Activated T-helper 1 cell treated with Interleukin-2 at 50 U/mL for 16 hours (primary cell): ENCODE data around the gene GPR137.

Source experiments
- DNase-seq: peaks from one replicate; pipeline ENCODE4 v3.0.0-alpha.2; 2020; ENCODE audit warnings: low read depth

GPR137 gene

DNA sequence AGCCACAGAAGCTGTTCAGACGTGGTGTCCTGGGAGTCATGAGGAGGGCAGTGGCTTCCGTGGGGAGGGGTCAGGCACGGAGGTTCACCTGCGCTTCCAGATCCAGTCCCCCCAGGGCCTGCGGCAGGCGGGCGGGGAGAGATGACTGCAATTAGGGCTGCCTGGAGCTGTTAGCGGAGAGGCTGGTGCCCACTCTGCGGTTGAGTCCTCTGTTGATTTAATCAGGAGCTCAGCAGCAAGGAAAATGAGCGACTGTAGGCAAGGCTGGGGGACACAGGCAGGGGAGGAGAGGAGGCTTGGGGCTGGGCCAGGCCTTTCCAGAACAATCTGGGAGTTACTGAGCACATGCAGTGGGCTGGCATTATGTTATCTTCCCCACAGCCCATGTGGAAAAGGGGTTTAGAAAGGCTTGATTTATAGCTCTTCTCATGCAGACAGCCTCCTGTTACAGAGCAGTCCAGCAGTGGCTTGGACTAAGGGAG is 21.2 kb upstream of the GPR137 start:
- DNase-seq, result no peak

DNA sequence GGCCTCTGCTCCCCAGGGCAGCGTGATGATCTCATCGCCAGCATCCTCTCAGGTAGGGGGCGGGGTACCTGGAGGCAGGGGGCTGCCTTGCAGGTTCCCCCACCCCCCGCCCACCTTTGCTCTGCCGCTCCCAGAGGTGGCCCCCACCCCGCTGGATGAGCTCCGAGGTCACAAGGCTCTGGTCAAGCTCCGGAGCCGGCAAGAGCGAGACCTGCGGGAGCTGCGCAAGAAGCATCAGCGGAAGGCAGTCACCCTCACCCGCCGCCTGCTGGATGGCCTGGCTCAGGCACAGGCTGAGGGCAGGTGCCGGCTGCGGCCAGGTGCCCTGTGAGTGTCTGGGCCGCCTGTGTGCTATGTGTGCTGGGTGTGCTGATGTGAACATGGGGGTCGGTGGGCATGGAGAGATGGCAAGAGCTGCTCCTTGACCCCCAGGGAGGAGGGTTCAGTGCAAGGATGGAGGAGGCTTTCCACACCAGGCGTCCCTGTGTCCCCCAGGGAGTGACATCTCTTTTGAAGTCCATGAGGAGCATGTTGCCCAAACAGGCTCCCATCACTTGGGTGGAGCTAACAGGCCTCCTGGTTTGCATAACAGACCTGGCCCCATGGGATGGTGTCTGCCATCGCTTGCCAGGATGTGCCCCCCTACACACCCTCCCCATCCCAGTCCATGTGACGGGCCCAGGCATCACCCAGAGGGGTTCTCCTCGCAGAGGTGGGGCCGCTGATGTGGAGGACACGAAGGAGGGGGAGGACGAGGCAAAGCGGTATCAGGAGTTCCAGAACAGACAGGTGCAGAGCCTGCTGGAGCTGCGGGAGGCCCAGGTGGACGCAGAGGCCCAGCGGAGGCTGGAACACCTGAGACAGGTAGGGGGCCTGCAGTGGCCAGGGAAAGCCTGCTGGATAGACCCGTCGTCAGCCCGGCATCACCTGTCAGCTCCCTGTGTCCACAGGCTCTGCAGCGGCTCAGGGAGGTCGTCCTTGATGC is 20.2 kb upstream of the GPR137 start:
- DNase-seq, result no peak

DNA sequence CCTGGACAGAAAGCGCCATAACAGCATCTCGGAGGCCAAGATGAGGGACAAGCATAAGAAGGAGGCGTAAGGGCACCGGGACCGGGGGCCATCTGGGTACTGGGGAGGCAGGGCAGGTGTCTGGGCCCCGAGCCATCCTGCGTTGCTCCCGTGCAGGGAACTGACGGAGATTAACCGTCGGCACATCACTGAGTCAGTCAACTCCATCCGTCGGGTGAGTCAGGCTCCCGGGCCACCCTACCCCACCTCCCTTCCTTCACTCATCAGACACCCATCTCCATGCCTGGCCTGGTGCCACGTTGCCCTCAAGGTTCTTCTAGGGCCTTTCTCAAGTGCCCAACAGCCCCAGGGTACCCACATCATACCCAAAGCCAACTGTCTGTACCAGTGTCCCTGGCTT is 19.3 kb upstream of the GPR137 start:
- no peak for DNase-seq

DNA sequence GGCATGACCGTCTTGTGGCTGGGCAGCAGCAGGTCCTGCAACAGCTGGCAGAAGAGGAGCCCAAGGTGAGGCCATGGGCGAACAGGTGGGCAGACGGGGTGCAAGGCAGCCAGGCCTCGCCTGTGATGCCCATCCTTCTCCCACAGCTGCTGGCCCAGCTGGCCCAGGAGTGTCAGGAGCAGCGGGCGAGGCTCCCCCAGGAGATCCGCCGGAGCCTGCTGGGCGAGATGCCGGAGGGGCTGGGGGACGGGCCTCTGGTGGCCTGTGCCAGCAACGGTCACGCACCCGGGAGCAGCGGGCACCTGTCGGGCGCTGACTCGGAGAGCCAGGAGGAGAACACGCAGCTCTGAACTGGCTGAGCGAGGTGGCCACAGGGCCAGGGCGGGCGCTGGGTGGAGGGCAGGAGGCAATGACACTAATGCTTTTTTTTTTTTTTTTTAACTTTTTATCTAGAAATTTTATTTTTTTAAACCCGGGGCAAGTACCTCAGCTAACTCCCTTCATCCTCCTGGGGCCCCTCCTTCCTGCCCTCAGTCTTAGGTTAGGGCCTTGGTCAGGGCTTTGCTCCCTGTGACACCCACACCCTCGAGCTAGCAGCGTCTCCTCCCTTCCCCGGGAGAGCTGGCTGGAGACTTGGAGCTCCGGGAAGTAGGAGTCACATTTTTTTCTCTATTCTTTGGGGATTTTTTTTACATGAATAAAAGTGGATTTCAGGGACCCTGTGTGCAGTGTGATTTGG is 18.3 kb upstream of the GPR137 start:
- DNase-seq, result no peak

DNA sequence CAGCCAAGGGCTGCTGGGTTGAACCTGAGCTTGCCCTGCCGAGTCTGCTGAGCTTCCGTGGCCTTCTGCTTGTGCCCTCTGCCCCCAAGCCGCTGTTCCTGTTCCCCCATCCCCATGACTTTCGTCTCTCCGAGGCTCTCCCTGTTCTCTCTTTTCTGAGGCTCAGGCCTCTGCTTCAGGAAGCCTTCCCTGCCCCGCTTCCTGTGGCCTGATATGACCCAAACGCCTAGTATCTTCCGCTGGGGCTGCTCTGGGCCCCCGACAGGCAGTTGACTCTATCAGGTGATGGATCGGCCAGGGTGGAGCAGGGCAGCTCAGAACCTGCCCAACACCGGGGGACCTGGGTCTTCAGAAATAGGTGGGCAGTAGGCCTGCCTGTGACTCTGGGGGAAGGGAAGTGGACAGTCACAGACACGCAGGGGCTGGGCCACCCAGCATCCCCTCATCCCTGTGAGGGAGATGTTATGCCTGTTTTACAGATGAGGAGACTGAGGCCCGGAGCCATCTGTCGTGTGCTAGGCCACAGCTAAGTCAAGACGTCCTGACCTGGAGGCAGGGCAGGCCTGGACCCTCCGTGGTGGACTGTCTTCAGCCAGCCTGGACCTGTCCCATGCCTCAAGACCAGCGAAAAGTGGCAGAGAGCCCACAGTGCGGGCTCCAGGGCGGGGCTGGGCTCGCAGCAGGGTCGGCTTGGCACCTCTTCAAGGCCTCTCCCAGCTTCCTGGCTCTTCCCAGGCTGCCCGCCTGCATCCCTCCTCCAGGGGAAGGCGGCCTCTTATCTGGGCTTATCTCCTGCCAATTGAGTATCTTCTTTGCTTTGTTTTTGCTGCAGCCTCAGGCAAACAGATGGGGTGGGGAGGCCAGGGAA is 17.4 kb upstream of the GPR137 start:
- no peak for DNase-seq

DNA sequence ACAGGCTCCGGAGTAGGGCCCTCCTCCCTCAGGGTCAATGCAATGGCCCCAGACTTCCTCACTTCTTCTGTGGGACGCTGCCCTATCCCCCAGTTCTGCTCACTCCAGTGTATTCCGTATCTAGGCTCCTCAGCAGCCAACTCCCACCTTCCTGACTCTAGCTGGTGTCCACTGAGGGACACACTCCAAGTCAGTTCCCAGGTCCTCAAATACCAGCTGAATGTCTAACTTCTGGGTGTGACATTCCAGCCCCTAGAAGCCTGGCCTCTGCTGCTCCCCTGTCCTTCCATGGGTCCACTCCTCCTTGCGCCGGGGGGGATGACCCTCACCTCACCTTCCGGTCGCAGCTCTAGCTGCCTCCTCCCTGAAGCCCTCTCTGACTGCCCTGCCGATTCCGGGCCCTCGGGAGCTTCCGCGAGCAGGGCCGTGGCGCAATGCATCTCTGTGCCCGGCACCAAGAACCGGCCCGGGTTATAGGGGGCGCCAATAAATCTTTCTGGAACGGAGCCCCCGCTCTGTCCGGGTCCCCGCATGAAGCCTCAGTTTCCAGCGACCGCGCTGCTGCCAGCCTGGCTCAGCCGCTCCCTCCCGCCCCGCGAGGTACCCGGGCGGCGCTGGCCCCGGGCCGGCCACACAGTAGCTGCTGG is 16.6 kb upstream of the GPR137 start:
- no peak for DNase-seq

DNA sequence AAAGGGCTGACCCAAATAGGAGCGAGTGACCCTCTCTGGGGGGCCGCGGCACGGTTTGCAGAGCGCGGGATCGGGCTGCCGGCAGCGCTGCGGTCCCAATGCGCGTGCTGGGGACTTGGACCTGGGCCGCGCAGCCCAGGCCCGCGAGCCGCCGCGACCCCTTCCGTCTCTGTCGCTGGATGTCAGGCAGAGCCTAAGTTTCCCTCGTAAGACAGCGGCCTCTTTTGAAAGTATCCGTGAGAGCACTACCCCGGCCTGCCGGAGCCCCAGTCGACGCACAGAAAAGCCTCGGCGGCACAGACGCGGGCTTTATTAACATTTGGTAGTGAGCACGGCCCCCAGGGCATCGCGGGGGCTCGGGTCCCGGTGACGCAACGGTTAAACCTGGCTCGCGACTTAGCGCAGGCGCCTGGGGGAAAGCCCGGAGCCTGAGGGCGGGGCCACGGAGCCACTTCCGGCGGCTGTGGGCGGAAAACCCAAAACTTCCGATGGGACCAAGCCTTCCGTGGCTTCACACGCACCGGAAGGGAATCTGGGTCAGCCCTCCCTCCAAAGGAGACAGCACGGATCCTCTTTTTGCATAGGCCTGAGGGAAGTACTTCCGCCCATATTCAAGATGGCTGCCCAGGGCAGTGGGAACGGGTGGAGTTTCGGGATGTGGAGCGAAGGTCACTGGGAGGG is 16.0 kb upstream of the GPR137 start:
- peak; percentile 96 for DNase-seq

DNA sequence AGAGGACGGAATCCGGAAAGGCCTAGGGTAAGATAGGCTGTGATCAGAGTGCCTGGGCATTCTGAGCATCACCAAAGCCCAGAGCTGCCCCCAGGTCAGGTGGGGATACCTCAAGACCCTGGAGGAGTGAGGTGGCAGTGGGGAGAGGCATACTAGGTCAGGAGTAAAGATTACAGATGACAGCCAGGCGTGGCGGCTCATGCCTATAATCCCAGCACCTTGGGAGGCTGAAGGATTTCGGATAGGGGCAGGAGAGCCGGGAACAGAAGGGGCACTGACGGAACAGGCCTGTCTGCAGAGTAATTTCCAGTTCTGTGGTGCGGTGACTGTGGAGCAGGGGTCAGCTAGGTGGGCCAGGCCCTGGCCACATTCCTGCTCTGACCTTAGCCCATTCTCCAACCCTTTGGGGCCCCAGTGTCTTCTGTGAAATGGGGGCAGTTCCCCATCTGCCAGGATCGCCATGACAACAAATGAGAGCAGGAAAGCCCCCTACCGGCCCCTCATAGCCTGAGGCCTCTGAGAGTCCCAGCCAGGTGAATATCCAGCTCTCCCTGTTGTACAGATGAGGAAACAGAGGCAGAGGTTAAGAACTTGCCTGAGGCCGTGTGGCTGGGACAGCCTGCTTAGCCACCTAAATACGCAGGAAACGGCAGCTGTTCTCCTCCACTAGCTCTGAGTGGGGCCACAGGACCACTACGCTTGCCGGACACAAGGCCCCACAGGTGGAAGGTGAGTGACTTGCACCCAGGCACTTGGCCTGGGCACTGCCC is 10.4 kb upstream of the GPR137 start:
- no peak for DNase-seq

DNA sequence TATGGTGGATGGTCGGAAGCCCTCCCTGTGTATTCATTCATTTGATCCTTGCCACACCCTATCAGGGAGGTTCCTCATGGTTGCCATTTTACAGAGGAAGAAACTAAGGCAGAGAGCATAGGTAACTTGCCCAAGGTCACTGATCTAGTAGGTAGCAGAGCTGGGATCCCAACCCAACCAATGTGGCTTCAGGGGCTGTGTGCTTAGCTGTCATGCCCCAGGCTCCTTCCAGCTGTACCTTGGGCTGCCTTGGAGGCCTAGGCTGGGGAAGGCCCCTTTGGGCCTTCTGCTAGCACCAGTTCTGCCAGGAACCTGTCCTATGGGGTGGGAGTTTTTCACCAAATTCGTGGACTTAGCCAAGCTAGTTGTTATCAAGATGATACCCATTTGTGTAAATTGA is 9.8 kb upstream of the GPR137 start:
- no peak for DNase-seq

DNA sequence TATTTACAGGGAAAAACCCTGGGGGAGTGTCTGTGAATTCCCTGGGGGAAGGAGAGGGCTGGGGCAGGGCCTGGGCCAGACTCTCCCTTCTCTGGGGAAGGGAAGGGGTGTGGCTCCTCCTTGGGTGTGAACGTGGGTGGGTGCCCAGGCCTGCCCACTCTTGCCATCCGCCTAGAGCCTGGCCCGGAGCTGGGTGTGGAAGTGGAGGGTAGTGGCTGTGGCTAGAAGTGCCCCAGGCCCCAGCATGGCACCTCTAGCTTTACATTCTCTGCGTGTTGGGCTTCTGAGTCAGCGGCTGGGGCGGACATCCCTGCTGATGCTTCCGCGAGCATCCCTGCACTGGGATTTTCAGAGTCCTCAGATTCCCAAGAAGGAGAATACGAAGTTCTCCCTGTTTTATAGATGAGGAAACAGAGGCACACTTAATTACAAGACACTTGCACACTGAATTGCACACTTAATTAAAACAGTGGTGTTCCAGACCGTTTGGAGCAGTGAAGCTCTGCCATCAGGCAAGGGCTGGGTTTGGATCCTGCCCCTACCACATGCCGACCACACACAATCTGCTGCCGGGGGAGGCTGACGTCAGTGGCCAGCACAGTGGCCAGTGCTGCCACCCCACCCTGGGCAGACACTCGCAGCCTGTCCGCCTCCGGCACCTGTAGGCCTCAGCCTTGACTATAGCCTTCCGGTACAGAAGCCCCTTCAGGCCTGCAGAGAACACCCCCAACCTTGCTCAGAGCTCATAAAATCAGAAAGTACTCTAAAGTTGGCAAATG is 8.8 kb upstream of the GPR137 start:
- DNase-seq, result no peak

DNA sequence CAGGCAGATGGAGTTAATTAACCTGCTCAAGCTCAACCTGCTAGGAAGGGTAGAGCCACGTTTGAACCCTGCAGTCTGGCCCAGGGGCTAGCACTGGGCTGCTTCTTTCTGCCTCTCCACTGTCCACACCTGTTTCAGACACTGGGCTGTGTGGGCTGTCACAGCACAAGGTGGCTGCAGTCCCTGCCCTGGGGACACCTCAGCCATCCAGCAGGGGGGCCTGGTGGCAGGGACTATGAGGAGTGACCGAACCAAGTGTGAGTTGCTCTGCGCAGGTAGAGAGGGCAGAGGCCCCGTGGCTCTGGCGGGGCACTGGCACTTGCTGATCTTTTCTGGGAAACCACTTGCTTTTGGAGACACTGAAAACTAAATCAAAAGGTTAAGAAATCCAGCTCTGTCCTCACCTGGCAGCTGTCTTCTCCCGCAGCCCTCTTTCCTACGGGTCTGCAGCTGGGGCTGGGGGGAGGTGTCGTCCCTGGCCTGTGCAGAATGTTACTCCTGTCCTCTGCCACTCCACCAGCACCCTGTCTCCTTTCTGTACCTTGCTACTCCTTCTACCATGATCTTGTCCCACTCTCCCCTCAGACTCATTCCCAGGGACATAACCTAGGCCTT is 7.0 kb upstream of the GPR137 start:
- DNase-seq, result no peak

DNA sequence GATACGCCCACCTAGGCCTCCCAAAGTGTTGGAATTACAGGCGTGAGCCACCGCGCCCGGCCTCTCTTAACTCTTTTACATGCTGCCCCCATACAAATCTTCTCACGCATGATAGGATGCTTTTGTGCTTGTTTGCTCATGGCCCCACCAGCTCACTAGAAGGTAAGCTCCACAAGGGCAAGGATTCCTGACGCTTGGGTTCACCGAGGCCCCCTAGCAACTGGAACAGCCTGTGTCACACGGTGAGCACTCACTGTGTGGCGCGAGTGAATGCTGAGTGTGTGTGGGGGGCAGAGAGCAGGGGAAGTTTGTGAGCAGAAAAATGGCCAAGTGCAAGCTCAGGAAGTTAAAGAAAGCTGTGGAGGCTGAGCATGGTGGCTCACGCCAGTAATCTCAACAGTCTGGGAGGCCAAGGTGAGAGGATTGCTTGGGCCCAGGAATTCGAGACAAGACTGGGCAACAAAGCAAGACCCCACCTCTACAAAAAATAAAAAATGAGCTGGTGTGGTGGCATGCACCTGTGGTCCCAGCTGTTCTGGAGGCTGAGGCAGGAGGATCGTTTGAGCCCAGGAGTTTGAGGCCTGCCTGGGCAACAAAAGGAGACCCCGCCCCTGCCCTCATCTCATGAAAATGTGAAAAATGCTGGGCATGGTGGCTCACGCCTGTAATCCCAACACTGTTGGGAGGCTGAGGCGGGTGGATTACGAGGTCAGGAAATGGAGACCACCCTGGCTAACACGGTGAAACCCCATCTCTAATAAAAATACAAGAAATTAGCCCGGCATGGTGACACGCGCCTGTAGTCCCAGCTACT is 3.5 kb upstream of the GPR137 start:
- no peak for DNase-seq

DNA sequence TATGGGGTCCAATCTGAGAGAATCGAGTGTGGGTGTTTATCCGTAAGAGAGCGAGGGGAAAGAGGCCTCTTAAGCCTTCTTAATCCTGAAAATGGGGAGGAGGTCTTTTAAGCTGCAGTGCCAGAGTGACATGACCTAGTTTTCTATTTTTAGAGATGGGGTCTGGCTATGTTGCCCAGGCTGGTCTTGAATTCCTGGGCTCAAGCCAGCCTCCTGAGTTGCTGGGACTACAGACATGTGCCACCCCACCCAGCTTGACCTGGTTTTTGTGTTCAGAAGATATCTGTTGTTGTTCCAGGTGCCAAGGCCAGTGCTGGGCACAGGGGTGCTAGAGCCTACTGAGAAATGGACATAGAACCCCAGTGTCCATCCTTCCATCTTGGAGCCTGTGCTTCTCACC is 2.6 kb upstream of the GPR137 start:
- no peak for DNase-seq

DNA sequence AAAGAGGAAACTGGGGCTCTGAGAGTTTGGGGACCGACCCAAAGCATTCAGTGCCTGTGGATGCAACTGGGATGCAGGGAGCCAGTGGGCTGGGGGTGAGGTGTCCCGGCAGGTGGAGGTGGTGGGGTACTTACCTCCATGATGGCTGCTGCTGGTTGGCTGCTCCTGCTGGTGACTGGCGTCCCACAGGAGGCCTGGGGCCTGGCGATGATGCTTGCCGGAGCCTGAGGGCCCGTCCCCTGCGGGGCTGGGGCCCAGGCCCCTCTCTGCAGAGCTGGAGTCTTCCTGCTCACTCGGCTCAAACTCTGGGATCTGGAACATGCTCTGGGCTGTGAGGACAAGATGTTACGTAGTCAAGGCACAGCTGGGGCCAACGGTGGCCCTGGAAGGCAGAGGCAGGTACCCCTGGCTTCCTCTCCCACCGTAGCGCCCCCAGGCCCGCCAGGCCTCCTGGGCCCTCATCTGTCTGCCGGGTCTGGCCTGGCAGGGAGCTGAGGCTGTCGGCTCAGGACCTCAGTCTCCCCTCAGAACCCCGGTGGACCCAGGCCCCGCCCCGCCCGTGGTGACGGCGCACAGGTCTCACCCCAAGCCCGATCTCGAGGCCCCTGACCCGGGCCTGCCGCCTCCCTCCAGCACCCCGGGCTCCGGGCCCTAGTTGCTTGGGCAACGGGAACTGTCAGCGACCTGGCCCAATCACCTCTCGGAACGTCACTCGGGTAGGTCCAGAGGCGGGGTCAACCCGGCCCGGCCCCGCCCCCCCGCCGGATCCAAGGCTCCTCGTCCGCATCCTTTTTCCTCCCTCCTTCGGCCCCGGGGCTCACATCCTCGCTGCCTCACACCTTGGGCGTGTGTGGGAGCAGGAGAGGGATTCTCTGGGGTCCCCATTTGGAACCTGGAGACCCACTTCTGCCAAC is 1.3 kb upstream of the GPR137 start, which contains the start of gene BAD:
Gene BAD (minus strand): TSS at position 618 of the 914 bp plus-strand sequence. CDS start 297 bp downstream, at position 321.
- peak; percentile 88 for DNase-seq

DNA sequence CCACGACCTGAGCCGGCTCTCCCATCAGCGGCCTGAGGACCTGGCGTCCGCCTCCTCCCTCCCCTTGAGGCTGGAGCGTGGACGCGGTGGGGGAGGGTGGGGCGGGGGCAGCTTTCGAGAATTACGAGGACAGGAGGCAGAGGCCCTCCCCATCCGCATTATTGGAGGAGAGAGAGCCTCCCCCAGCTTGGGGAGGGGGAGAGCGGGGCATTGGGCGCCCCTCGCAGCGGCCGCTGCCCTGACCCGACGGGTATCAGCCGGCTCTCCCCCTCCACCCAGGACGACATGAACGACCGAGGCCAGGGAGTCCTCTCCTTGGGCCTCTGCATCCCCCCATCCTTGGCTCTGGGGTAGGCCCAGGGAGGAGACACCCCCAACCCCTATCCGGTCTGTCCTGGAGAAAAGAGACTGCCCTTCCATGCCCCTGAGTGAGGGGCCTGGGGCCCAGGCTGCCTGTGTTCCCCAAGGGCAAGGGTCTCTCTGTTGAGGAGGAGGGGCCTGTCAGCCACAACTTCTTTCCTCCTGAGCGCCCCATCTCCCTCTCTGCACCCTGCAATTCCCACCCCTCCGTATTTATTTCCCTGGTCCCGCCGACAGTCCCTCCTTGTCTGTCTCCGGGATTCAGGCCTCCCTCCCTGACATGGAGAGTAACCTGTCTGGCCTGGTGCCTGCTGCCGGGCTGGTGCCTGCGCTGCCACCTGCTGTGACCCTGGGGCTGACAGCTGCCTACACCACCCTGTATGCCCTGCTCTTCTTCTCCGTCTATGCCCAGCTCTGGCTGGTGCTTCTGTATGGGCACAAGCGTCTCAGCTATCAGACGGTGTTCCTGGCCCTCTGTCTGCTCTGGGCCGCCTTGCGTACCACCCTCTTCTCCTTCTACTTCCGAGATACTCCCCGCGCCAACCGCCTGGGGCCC is 495 bp downstream of the GPR137 start:
- no peak for DNase-seq

DNA sequence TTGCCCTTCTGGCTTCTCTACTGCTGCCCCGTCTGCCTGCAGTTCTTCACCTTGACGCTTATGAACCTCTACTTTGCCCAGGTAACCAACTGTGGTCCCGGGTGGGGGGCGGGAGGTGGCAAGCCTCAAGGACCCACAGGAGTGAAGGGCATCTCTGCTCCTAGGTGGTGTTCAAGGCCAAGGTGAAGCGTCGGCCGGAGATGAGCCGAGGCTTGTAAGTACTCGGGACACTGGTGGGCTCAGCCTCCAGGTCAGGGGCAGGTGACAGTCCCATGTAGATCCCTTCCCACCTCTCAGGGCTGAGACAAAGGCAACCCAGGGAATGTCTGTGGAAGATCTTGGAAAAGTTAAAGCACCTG is 1.1 kb downstream of the GPR137 start:
- DNase-seq, result no peak
